ENCODE results near the gene CCDC9.

DNA sequence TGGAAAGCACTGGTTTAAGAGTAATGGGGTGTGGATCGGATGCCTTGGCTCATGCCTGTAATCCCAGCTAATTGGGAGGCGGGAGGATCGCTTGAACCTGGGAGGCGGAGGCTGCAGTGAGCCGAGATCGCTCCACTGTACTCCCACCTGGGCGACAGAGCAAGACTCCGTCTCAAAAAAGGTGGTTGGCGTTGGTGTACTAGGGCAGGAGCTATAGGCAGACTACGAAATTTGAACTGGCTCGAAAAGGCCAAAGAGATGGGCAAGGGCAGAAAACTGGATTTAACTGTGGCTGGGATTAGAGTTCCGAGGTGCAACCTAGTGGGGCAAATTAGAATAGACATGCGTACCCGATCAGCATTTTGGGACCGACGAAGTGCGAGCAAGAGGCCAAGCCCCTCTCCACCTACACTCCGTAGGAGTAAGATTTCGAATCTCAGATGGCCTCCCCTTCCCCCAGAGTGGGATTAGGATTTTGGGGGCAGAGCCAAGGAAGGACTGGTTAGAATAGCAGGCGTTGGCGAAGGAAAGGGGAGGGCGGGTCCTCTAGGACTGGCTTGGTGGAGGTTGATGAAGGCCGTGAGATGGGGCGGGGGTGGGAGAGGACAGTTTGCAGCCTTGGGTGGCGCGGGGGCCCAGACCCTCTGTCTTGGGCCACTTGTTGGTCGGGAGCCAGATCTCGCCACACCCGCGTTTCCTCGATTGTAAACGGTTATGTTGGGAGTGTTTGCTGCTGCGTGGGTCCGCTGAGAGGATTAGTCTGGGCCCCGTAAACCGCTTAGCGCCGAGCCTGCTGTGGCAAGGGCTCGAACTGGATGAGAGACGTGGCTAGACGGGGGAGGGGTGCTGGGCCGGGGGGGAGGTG lies 16.4 kb downstream of the CCDC9 start:
- TF ChIP-seq, protein P1, sequence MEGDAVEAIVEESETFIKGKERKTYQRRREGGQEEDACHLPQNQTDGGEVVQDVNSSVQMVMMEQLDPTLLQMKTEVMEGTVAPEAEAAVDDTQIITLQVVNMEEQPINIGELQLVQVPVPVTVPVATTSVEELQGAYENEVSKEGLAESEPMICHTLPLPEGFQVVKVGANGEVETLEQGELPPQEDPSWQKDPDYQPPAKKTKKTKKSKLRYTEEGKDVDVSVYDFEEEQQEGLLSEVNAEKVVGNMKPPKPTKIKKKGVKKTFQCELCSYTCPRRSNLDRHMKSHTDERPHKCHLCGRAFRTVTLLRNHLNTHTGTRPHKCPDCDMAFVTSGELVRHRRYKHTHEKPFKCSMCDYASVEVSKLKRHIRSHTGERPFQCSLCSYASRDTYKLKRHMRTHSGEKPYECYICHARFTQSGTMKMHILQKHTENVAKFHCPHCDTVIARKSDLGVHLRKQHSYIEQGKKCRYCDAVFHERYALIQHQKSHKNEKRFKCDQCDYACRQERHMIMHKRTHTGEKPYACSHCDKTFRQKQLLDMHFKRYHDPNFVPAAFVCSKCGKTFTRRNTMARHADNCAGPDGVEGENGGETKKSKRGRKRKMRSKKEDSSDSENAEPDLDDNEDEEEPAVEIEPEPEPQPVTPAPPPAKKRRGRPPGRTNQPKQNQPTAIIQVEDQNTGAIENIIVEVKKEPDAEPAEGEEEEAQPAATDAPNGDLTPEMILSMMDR (IDR thresholded peaks at IDR 0.05 in 4 of 5, conservative IDR thresholded peaks at IDR 0.05 in 1 of 5): no peak
- no peak for TF ChIP-seq POLR2A (IDR thresholded peaks at IDR 0.05)
